HCT116 (cell line): ENCODE measurements around the gene SDE2. TPM values are rescaled to one million over a fixed set of nuclear protein-coding genes. Genes with fewer than 3 reads are reported as not detected.

Source experiments
- ATAC-seq: fragments of 200-7000 bp; cut with Tn5 transposase; 2 replicates; pipeline ENCODE4 v1.9.1; 2020; ENCODE audit warnings: mild to moderate bottlenecking, moderate library complexity
- BruUV-seq: library from RNA; stranded (reverse); fragments of 400-500 nt; replicated peaks from 2 replicates; lab custom pipeline; 2021; lab: Mats Ljungman, UMichigan
- CTCF ChIA-PET: fragments of 300-600 bp; sonication (Branson Sonifier 250); formaldehyde crosslinking; loops from one replicate; lab custom pipeline; 2021; ENCODE audit warnings: antibody characterized with exemption; lab: Charles Lee
- POLR2A ChIA-PET: fragments of 300-600, 350-600 bp; sonication (Branson Sonifier 250); formaldehyde crosslinking; loops from one replicate; lab custom pipeline; 2021; ENCODE audit warnings: antibody characterized with exemption; lab: Charles Lee
- RAD21 ChIA-PET, 2 experiments: fragments of 300-600 bp; sonication (Branson Sonifier 250); formaldehyde crosslinking; loops; one replicate each; lab custom pipeline; 2023; ENCODE audit warnings: low total read pairs in 2 of 2; ENCODE audit not compliant: uncharacterized antibody in 2 of 2, unreplicated experiment in 2 of 2, low non-redundant PET in 1 of 2; lab: Charles Lee
- DNase-seq: peaks from one replicate; pipeline ENCODE4 v3.0.0-alpha.2; 2010; ENCODE audit warnings: low read depth, low spot score
- H2AFZ ChIP-seq: fragments of 200-600 bp; shearing (Covaris generic), sonication (generic); 2 replicates; pipeline ENCODE4 v1.6.1; 2017; ENCODE audit warnings: low read depth, mixed run types, mixed read lengths, antibody characterized with exemption, low read length; ENCODE audit not compliant: poor library complexity, severe bottlenecking
- H3K27ac ChIP-seq: 2 replicates; pipeline ENCODE4 v1.5.1; 2012; ENCODE audit warnings: low read depth, low read length
- H3K27me3 ChIP-seq: fragments of 200-600 bp; sonication (generic); 2 replicates; pipeline ENCODE4 v1.6.1; 2016; ENCODE audit warnings: mixed run types, low read length, mixed read lengths; ENCODE audit not compliant: insufficient read depth
- H3K36me3 ChIP-seq, 2 experiments: fragments of 200-500 bp in 1 of 2; fragments of 200-600 bp in 1 of 2; sonication (Bioruptor generic) in 1 of 2; sonication (generic) in 1 of 2; 2 replicates each; pipeline versions ENCODE4 v1.5.1 to v1.6.1; 2014 to 2016; ENCODE audit warnings: low read length in 2 of 2, inconsistent platforms in 1 of 2, mixed read lengths in 1 of 2, mixed run types in 1 of 2; ENCODE audit not compliant: insufficient read depth in 2 of 2, control insufficient read depth in 1 of 2
- H3K4me1 ChIP-seq, 2 experiments: fragments of 200-600 bp in 1 of 2; sonication (generic) in 1 of 2; 2 replicates each; pipeline versions ENCODE4 v1.5.1 to v1.6.1; 2012 to 2017; ENCODE audit warnings: low read length in 2 of 2, inconsistent platforms in 1 of 2, mild to moderate bottlenecking in 1 of 2, mixed read lengths in 1 of 2, mixed run types in 1 of 2, moderate library complexity in 1 of 2; ENCODE audit not compliant: insufficient read depth in 2 of 2, control insufficient read depth in 1 of 2
- H3K4me2 ChIP-seq: fragments of 200-600 bp; sonication (generic); 2 replicates; pipeline ENCODE4 v1.6.1; 2017; ENCODE audit warnings: mixed run types, low read length, mixed read lengths
- H3K4me3 ChIP-seq, 2 experiments: fragments of 200-600 bp in 1 of 2; sonication (generic) in 1 of 2; replicated peaks in 1 of 2; 2 replicates each; pipeline ENCODE4 v1.5.1; 2011 to 2016; ENCODE audit warnings: low read length in 2 of 2, control low read depth in 1 of 2, low read depth in 1 of 2, mild to moderate bottlenecking in 1 of 2, mixed read lengths in 1 of 2, mixed run types in 1 of 2
- H3K79me2 ChIP-seq: fragments of 200-600 bp; sonication (generic); 2 replicates; pipeline ENCODE4 v1.6.1; 2017; ENCODE audit warnings: mild to moderate bottlenecking, mixed run types, low read length, moderate library complexity, mixed read lengths; ENCODE audit not compliant: insufficient read depth
- H3K9ac ChIP-seq: fragments of 200-600 bp; sonication (generic); 2 replicates; pipeline ENCODE4 v1.6.1; 2016; ENCODE audit warnings: low read length, mixed read lengths
- H3K9me2 ChIP-seq: fragments of 200-600 bp; sonication (generic), shearing (Covaris generic); 2 replicates; pipeline ENCODE4 v1.6.1; 2017; ENCODE audit warnings: mixed run types, mild to moderate bottlenecking, moderate library complexity; ENCODE audit not compliant: insufficient read depth
- H3K9me3 ChIP-seq, 2 experiments: fragments of 200-500 bp in 1 of 2; fragments of 200-600 bp in 1 of 2; sonication (Bioruptor generic) in 1 of 2; sonication (generic) in 1 of 2; 2 replicates each; pipeline ENCODE4 v1.6.1; 2014 to 2017; ENCODE audit warnings: low read length in 2 of 2, mixed read lengths in 2 of 2, inconsistent platforms in 1 of 2, low read depth in 1 of 2, mild to moderate bottlenecking in 1 of 2, mixed run types in 1 of 2, moderate library complexity in 1 of 2; ENCODE audit not compliant: control insufficient read depth in 1 of 2, insufficient read depth in 1 of 2
- H4K20me1 ChIP-seq: fragments of 200-600 bp; sonication (generic), shearing (Covaris generic); 2 replicates; pipeline ENCODE4 v1.6.1; 2017; ENCODE audit warnings: mixed run types, mild to moderate bottlenecking, moderate library complexity; ENCODE audit not compliant: insufficient read depth
- CBX3 ChIP-seq: IDR thresholded peaks from 2 replicates; pipeline ENCODE4 v1.6.1; 2012; ENCODE audit warnings: low read depth
- EGR1 ChIP-seq: IDR thresholded peaks from 2 replicates; pipeline ENCODE4 v1.6.1; 2012; ENCODE audit warnings: low read depth
- ELF1 ChIP-seq: IDR thresholded peaks from 2 replicates; pipeline ENCODE4 v1.6.1; 2012; ENCODE audit warnings: low read depth, borderline replicate concordance
- EZH2 ChIP-seq: fragments of 200-600 bp; sonication (generic); IDR thresholded peaks from 2 replicates; pipeline ENCODE4 v1.6.1; 2017; ENCODE audit warnings: antibody characterized with exemption, mixed run types
- POLR2A ChIP-seq: IDR thresholded peaks from 2 replicates; pipeline ENCODE4 v1.7.0; 2011; ENCODE audit warnings: borderline replicate concordance; ENCODE audit not compliant: insufficient read depth, insufficient read length; ENCODE audit errors: extremely low read depth
- SIN3A ChIP-seq: IDR thresholded peaks from 2 replicates; pipeline ENCODE4 v1.6.1; 2012; ENCODE audit warnings: low read depth
- SP1 ChIP-seq: IDR thresholded peaks from 2 replicates; pipeline ENCODE4 v1.6.1; 2012; ENCODE audit warnings: low read depth
- YY1 ChIP-seq: IDR thresholded peaks from 2 replicates; pipeline ENCODE4 v1.6.1; 2011; ENCODE audit warnings: low read length, low read depth, moderate library complexity, mild to moderate bottlenecking; ENCODE audit not compliant: insufficient replicate concordance; ENCODE audit errors: extremely low read depth
- intact Hi-C: fragments of 100-400 bp; cut with micrococcal nuclease; formaldehyde crosslinking; loops from 2 replicates; pipeline ENCODE4 v1.10.0; 2022
- total RNA-seq: library from RNA; stranded (reverse); gene quantifications from one replicate; pipeline ENCODE4 v1.2.1, GENCODE V29; 2021; ENCODE audit not compliant: unreplicated experiment
- TF ChIP-seq, protein P1 (sequence below): IDR thresholded peaks from 2 replicates; pipeline ENCODE4 v1.6.1; 2011; ENCODE audit warnings: mild to moderate bottlenecking, low read length, moderate library complexity; ENCODE audit not compliant: insufficient replicate concordance; ENCODE audit errors: extremely low read depth
- TF ChIP-seq, protein P2 (sequence below): IDR thresholded peaks from 2 replicates; pipeline ENCODE4 v1.6.1; 2012; ENCODE audit warnings: low read depth
- TF ChIP-seq, protein P3 (sequence below): IDR thresholded peaks from 2 replicates; pipeline ENCODE4 v1.6.1; 2012
- TF ChIP-seq, protein P4 (sequence below): IDR thresholded peaks from 2 replicates; pipeline ENCODE4 v1.6.1; 2012

The SDE2 gene
- total RNA-seq, 1 experiment from 2014 or later, result 22.5 TPM

DNA sequence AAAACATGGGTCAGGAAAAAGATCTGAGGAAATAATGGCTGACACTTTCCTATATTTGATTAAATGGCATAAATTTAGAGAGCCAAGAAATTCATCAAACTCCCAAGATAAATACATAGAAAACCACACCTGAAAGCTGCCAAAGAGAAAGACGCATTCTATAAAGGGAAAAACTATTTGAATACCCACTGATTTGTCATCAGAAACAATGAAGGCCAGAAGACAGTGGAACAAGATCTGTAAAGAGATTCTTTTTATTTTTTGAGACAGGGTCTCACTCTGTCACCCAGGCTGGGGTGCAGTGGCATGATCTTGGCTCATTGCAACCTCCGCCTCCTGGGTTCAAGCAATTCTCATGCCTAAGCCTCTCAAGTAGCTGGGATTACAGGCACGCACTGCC lies 17.4 kb downstream of the SDE2 start:
- ChIA-PET RAD21 (no interaction called here), POLR2A (interaction anchor here (0.6 to 1.0 kb wide), 2 partner anchors 8 to 538 kb away, joined by 3 to 5 read pairs; no protein-coding TSS in a partner anchor), CTCF (no interaction called here)
- TF ChIP-seq YY1 (no peak), CBX3 (peak; percentile 53; the same call in 1 of the 2 replicates)
- ATAC-seq, result no peak
- Histone ChIP-seq H3K27me3 (no peaks in the 10 kb centered on the region), H3K9me2 (no peaks in the 10 kb centered on the region), H2AFZ (no peak overlapping the region), H3K9ac (no peak overlapping the region), H3K27ac (no peak overlapping the region), H3K4me3 (no peak overlapping the region), H3K4me2 (no peak overlapping the region), H3K9me3 (peaks cover 4 to 8% of the 10 kb centered on the region in 2 experiments; a peak in 2 of 4 replicates), H3K36me3 (peaks cover 36 to 67% of the 10 kb centered on the region in 2 experiments), H4K20me1 (peaks cover 4% of the 10 kb centered on the region; the same call in 1 of the 2 replicates), H3K4me1 (no peaks in the 10 kb centered on the region), H3K79me2 (peaks cover 22% of the 10 kb centered on the region)
- BruUV-seq, result no TSS peak
- intact Hi-C loops, result no loop called here
- DNase-seq, result no peak

DNA sequence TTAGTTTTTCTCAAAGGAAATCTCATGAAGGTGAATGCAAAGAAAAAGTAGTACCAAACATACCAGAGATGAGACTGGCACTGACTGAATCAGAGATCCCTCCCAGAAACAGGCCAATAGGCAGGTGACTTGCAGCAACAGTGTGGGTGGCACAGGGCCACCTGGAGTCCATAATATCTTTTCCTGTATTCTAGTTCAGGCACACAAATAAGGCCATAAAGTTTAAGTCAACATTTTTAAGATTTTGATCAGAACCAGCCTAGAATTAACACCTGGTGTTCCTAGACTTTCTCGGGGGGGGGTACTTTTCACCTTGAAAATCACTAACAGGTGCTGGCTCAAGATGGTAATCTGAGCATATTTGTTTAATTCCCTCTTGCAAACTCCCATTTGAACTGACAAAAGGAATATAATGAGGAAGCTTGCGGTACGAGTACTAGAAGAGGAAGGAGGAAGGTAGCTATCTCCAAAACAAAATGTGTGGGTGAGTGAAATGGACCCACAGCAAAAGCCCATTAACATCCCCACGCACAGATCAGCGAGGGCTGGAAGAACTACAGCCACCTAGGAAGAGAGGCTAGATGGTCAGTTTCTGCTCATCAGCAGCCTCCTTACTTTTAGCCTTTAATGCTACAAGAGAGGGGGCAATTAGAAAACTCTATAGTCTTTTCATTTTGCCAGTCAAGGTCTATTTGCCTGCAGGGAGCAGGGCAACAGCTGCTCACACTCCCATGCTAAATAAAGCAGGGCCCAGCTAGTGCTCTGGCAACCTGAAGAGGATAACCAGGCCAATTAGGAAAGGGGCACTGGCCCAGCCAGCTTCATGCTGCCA lies 18.9 kb downstream of the SDE2 start:
- Histone ChIP-seq H2AFZ (no peak overlapping the region), H4K20me1 (no peaks in the 10 kb centered on the region), H3K9me3 (peaks cover 4 to 8% of the 10 kb centered on the region in 2 experiments; a peak in 2 of 4 replicates), H3K9ac (no peak overlapping the region), H3K27me3 (no peaks in the 10 kb centered on the region), H3K4me3 (no peak overlapping the region), H3K27ac (no peak overlapping the region), H3K9me2 (no peaks in the 10 kb centered on the region), H3K36me3 (peaks cover 24 to 53% of the 10 kb centered on the region in 2 experiments), H3K79me2 (peaks cover 7% of the 10 kb centered on the region), H3K4me2 (no peak overlapping the region), H3K4me1 (no peaks in the 10 kb centered on the region)
- intact Hi-C loops, result no loop called here
- BruUV-seq, result no TSS peak
- no peak for ATAC-seq
- ChIA-PET CTCF (no interaction called here), POLR2A (no interaction called here), RAD21 (no interaction called here)
- DNase-seq, result no peak
- no peak for TF ChIP-seq SIN3A
- TF ChIP-seq EGR1, result no peak
- no peak for TF ChIP-seq ELF1
- no peak for TF ChIP-seq YY1
- TF ChIP-seq CBX3, result no peak
- TF ChIP-seq, protein P1, sequence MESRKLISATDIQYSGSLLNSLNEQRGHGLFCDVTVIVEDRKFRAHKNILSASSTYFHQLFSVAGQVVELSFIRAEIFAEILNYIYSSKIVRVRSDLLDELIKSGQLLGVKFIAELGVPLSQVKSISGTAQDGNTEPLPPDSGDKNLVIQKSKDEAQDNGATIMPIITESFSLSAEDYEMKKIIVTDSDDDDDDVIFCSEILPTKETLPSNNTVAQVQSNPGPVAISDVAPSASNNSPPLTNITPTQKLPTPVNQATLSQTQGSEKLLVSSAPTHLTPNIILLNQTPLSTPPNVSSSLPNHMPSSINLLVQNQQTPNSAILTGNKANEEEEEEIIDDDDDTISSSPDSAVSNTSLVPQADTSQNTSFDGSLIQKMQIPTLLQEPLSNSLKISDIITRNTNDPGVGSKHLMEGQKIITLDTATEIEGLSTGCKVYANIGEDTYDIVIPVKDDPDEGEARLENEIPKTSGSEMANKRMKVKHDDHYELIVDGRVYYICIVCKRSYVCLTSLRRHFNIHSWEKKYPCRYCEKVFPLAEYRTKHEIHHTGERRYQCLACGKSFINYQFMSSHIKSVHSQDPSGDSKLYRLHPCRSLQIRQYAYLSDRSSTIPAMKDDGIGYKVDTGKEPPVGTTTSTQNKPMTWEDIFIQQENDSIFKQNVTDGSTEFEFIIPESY, result no peak
- TF ChIP-seq EZH2, result no peak
- no peak for TF ChIP-seq SP1
- TF ChIP-seq, protein P2, sequence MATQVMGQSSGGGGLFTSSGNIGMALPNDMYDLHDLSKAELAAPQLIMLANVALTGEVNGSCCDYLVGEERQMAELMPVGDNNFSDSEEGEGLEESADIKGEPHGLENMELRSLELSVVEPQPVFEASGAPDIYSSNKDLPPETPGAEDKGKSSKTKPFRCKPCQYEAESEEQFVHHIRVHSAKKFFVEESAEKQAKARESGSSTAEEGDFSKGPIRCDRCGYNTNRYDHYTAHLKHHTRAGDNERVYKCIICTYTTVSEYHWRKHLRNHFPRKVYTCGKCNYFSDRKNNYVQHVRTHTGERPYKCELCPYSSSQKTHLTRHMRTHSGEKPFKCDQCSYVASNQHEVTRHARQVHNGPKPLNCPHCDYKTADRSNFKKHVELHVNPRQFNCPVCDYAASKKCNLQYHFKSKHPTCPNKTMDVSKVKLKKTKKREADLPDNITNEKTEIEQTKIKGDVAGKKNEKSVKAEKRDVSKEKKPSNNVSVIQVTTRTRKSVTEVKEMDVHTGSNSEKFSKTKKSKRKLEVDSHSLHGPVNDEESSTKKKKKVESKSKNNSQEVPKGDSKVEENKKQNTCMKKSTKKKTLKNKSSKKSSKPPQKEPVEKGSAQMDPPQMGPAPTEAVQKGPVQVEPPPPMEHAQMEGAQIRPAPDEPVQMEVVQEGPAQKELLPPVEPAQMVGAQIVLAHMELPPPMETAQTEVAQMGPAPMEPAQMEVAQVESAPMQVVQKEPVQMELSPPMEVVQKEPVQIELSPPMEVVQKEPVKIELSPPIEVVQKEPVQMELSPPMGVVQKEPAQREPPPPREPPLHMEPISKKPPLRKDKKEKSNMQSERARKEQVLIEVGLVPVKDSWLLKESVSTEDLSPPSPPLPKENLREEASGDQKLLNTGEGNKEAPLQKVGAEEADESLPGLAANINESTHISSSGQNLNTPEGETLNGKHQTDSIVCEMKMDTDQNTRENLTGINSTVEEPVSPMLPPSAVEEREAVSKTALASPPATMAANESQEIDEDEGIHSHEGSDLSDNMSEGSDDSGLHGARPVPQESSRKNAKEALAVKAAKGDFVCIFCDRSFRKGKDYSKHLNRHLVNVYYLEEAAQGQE, result no peak
- no peak for TF ChIP-seq POLR2A
- TF ChIP-seq, protein P3, sequence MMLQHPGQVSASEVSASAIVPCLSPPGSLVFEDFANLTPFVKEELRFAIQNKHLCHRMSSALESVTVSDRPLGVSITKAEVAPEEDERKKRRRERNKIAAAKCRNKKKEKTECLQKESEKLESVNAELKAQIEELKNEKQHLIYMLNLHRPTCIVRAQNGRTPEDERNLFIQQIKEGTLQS, result no peak
- TF ChIP-seq, protein P4, sequence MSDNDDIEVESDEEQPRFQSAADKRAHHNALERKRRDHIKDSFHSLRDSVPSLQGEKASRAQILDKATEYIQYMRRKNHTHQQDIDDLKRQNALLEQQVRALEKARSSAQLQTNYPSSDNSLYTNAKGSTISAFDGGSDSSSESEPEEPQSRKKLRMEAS, result no peak
